Mesendoderm (in vitro differentiated cells): ENCODE results near the gene FBXW5.

Source experiments
- DNase-seq: peaks from one replicate; pipeline ENCODE4 v3.0.0; 2013
- H2AK5ac ChIP-seq: 2 replicates; pipeline ENCODE4 v1.6.1; 2013; ENCODE audit warnings: low read length, inconsistent platforms
- H2BK120ac ChIP-seq: 2 replicates; pipeline ENCODE4 v1.6.1; 2013; ENCODE audit warnings: low read depth, mild to moderate bottlenecking, low read length, moderate library complexity, mixed read lengths
- H2BK15ac ChIP-seq: replicated peaks from 2 replicates; pipeline ENCODE4 v1.6.1; 2013; ENCODE audit warnings: low read depth, mild to moderate bottlenecking, moderate library complexity
- H2BK5ac ChIP-seq: 2 replicates; pipeline ENCODE4 v1.6.1; 2013; ENCODE audit warnings: low read length, inconsistent platforms
- H3K18ac ChIP-seq: 2 replicates; pipeline ENCODE4 v1.6.1; 2013; ENCODE audit warnings: mild to moderate bottlenecking, low read length, mixed read lengths
- H3K23ac ChIP-seq: one replicate; pipeline ENCODE4 v1.6.1; 2013; ENCODE audit warnings: low read length
- H3K27ac ChIP-seq: 2 replicates; pipeline ENCODE4 v1.5.1; 2013; ENCODE audit warnings: low read depth, mild to moderate bottlenecking, inconsistent platforms, low read length, moderate library complexity
- H3K27me3 ChIP-seq: 2 replicates; pipeline ENCODE4 v1.6.1; 2013; ENCODE audit warnings: low read length, control low read depth, mild to moderate bottlenecking, inconsistent platforms; ENCODE audit not compliant: insufficient read depth, poor library complexity
- H3K36me3 ChIP-seq: 2 replicates; pipeline ENCODE4 v1.6.1; 2013; ENCODE audit warnings: low read length, inconsistent platforms; ENCODE audit not compliant: control insufficient read depth, insufficient read depth
- H3K4ac ChIP-seq: one replicate; pipeline ENCODE4 v1.6.1; 2013; ENCODE audit warnings: low read depth, mild to moderate bottlenecking, low read length, moderate library complexity
- H3K4me1 ChIP-seq: 2 replicates; pipeline ENCODE4 v1.6.1; 2013; ENCODE audit warnings: low read depth, low read length, inconsistent platforms; ENCODE audit not compliant: control insufficient read depth
- H3K4me2 ChIP-seq: 2 replicates; pipeline ENCODE4 v1.6.1; 2013; ENCODE audit warnings: low read length
- H3K4me3 ChIP-seq: 2 replicates; pipeline ENCODE4 v1.5.1; 2013; ENCODE audit warnings: mild to moderate bottlenecking, low read length
- H3K56ac ChIP-seq: one replicate; pipeline ENCODE4 v1.6.1; 2013; ENCODE audit warnings: low read length
- H3K79me1 ChIP-seq: 2 replicates; pipeline ENCODE4 v1.6.1; 2013; ENCODE audit warnings: low read length, inconsistent platforms
- H3K79me2 ChIP-seq: 2 replicates; pipeline ENCODE4 v1.6.1; 2013; ENCODE audit warnings: mild to moderate bottlenecking, low read length; ENCODE audit not compliant: control insufficient read depth, insufficient read depth
- H3K9ac ChIP-seq: 2 replicates; pipeline ENCODE4 v1.6.1; 2013; ENCODE audit warnings: low read length, inconsistent platforms
- H4K5ac ChIP-seq: one replicate; pipeline ENCODE4 v1.6.1; 2013; ENCODE audit warnings: low read length
- H4K8ac ChIP-seq: one replicate; pipeline ENCODE4 v1.6.1; 2013; ENCODE audit warnings: low read depth, mild to moderate bottlenecking, control low read depth, low read length, moderate library complexity
- WGBS: extraction: QIAGEN DNeasy Blood & Tissue Kit; methylation state at CpG from one replicate; pipeline ENCODE4 v1.1.7; 2013; ENCODE audit warnings: low lambda C conversion rate, missing lambda C conversion rate; ENCODE audit not compliant: insufficient coverage; ENCODE audit errors: extremely low coverage; 5-methylcytosine and 5-hydroxymethylcytosine counted together

Gene FBXW5

GRCh38 chr9:136910901-136911245, 33.7 kb downstream of the FBXW5 start:
- Histone ChIP-seq H3K4ac (no peak overlapping the region), H3K36me3 (peaks cover 8% of the 10 kb centered on the region), H3K4me3 (no peak overlapping the region), H3K9ac (no peak overlapping the region), H3K18ac (no peak overlapping the region), H2AK5ac (no peak overlapping the region), H4K8ac (no peak overlapping the region), H4K5ac (no peak overlapping the region), H3K23ac (no peak overlapping the region), H2BK5ac (no peak overlapping the region), H3K27ac (no peak overlapping the region), H3K27me3 (no peaks in the 10 kb centered on the region), H3K4me1 (no peaks in the 10 kb centered on the region), H2BK15ac (no peak overlapping the region), H3K79me2 (peaks cover 2% of the 10 kb centered on the region), H2BK120ac (no peak overlapping the region), H3K4me2 (no peak overlapping the region), H3K79me1 (no peaks in the 10 kb centered on the region), H3K56ac (no peak overlapping the region)
- no CpG with 5 or more reads among the region's 12 CpGs for WGBS
- DNase-seq: no peak

- no peak overlapping the region for H3K18ac ChIP-seq
- peaks cover 8% of the 10 kb centered on the region for H3K36me3 ChIP-seq
- no peak overlapping the region for H3K56ac ChIP-seq
- no peak overlapping the region for H3K9ac ChIP-seq
- DNase-seq: no peak
- H3K4ac ChIP-seq: no peak overlapping the region
- no peaks in the 10 kb centered on the region for H3K79me1 ChIP-seq
- H2BK5ac ChIP-seq: no peak overlapping the region
- H3K4me1 ChIP-seq: no peaks in the 10 kb centered on the region
- H3K4me3 ChIP-seq: no peak overlapping the region
- H4K8ac ChIP-seq: no peak overlapping the region
- H3K27me3 ChIP-seq: no peaks in the 10 kb centered on the region
- no peak overlapping the region for H4K5ac ChIP-seq
- H2BK120ac ChIP-seq: no peak overlapping the region
- H3K23ac ChIP-seq: no peak overlapping the region
- H3K4me2 ChIP-seq: no peak overlapping the region
- H2BK15ac ChIP-seq: no peak overlapping the region
- no peak overlapping the region for H3K27ac ChIP-seq
- WGBS: no CpG with 5 or more reads among the region's 12 CpGs
- no peaks in the 10 kb centered on the region for H3K79me2 ChIP-seq
- H2AK5ac ChIP-seq: no peak overlapping the region
Measured at GRCh38 chr9:136910197-136910900, 34.2 kb downstream of the FBXW5 start.

- H3K4me2 ChIP-seq: no peak overlapping the region
- peaks cover 5% of the 10 kb centered on the region for H3K36me3 ChIP-seq
- whole genome bisulfite sequencing: no CpG with 5 or more reads among the region's 29 CpGs
- H2BK120ac ChIP-seq: no peak overlapping the region
- H3K79me1 ChIP-seq: no peaks in the 10 kb centered on the region
- no peak overlapping the region for H3K56ac ChIP-seq
- H3K79me2 ChIP-seq: no peaks in the 10 kb centered on the region
- no peaks in the 10 kb centered on the region for H3K4me1 ChIP-seq
- no peak overlapping the region for H3K27ac ChIP-seq
- no peak overlapping the region for H2BK5ac ChIP-seq
- no peak overlapping the region for H4K5ac ChIP-seq
- no peak overlapping the region for H3K23ac ChIP-seq
- H2BK15ac ChIP-seq: no peak overlapping the region
- DNase-seq: no peak
- no peak overlapping the region for H3K4me3 ChIP-seq
- H2AK5ac ChIP-seq: no peak overlapping the region
- H3K18ac ChIP-seq: no peak overlapping the region
- no peak overlapping the region for H3K4ac ChIP-seq
- H4K8ac ChIP-seq: no peak overlapping the region
- H3K27me3 ChIP-seq: no peaks in the 10 kb centered on the region
- H3K9ac ChIP-seq: no peak overlapping the region
Measured at GRCh38 chr9:136907011-136907914, 37.3 kb downstream of the FBXW5 start.

- no peak overlapping the region for H2BK120ac ChIP-seq
- no peak for DNase-seq
- H3K23ac ChIP-seq: no peak overlapping the region
- no peak overlapping the region for H3K18ac ChIP-seq
- no CpG with 5 or more reads among the region's 4 CpGs for WGBS
- H3K4me2 ChIP-seq: no peak overlapping the region
- H3K36me3 ChIP-seq: peaks cover 5% of the 10 kb centered on the region
- no peak overlapping the region for H2AK5ac ChIP-seq
- H3K56ac ChIP-seq: no peak overlapping the region
- H3K9ac ChIP-seq: no peak overlapping the region
- H3K4me1 ChIP-seq: no peaks in the 10 kb centered on the region
- H3K4ac ChIP-seq: no peak overlapping the region
- H4K5ac ChIP-seq: no peak overlapping the region
- H2BK15ac ChIP-seq: no peak overlapping the region
- no peak overlapping the region for H3K27ac ChIP-seq
- H3K27me3 ChIP-seq: no peaks in the 10 kb centered on the region
- no peak overlapping the region for H3K4me3 ChIP-seq
- H2BK5ac ChIP-seq: no peak overlapping the region
- no peak overlapping the region for H4K8ac ChIP-seq
- no peaks in the 10 kb centered on the region for H3K79me2 ChIP-seq
- H3K79me1 ChIP-seq: no peaks in the 10 kb centered on the region
Measured at GRCh38 chr9:136906266-136906665, 38.3 kb downstream of the FBXW5 start.

GRCh38 chr9:136903041-136903554, 41.4 kb downstream of the FBXW5 start:
- Histone ChIP-seq H3K79me1 (no peaks in the 10 kb centered on the region), H3K4me2 (no peak overlapping the region)
- WGBS: no CpG with 5 or more reads among the region's 12 CpGs

More at GRCh38 chr9:136903041-136903554, 41.4 kb downstream of the FBXW5 start:
- H3K27ac ChIP-seq: no peak overlapping the region
- no peak overlapping the region for H2AK5ac ChIP-seq
- H3K4me1 ChIP-seq: no peaks in the 10 kb centered on the region
- H3K4me3 ChIP-seq: no peak overlapping the region
- no peaks in the 10 kb centered on the region for H3K79me2 ChIP-seq
- H3K36me3 ChIP-seq: peaks cover 9% of the 10 kb centered on the region
- H4K8ac ChIP-seq: no peak overlapping the region
- H4K5ac ChIP-seq: no peak overlapping the region
- no peaks in the 10 kb centered on the region for H3K27me3 ChIP-seq
- DNase-seq: no peak
- H2BK120ac ChIP-seq: no peak overlapping the region
- H3K9ac ChIP-seq: no peak overlapping the region
- H2BK5ac ChIP-seq: no peak overlapping the region
- H2BK15ac ChIP-seq: no peak overlapping the region
- H3K56ac ChIP-seq: no peak overlapping the region
- no peak overlapping the region for H3K23ac ChIP-seq
- no peak overlapping the region for H3K18ac ChIP-seq
- no peak overlapping the region for H3K4ac ChIP-seq
